Mesothelial cell of epicardium (in vitro differentiated cells): Measurements from ENCODE around the gene HID1. TPM values are rescaled to one million over a fixed set of nuclear protein-coding genes. Genes with fewer than 3 reads are reported as not detected.
A peak's percentile ranks its signal among the peaks of the same experiment; 100 is the strongest.

Experiments used
- DNase-seq, 2 experiments: peaks; one replicate each; pipeline ENCODE4 v3.0.0; 2021; ENCODE audit warnings: low spot score in 2 of 2; ENCODE audit not compliant: unreplicated experiment in 2 of 2
- H3K27ac Mint-ChIP-seq: 2 replicates; pipeline ENCODE4 v1.8.0; 2021; ENCODE audit warnings: mixed read lengths
- H3K27me3 Mint-ChIP-seq: 2 replicates; pipeline ENCODE4 v1.8.0; 2021; ENCODE audit warnings: low read depth, mixed read lengths
- H3K36me3 Mint-ChIP-seq: 2 replicates; pipeline ENCODE4 v1.8.0; 2021; ENCODE audit warnings: mixed read lengths
- H3K4me1 Mint-ChIP-seq: 2 replicates; pipeline ENCODE4 v1.8.0; 2021; ENCODE audit warnings: mixed read lengths
- H3K4me3 Mint-ChIP-seq: 2 replicates; pipeline ENCODE4 v1.8.0; 2021; ENCODE audit warnings: mild to moderate bottlenecking, moderate library complexity, mixed read lengths
- H3K9me3 Mint-ChIP-seq: 2 replicates; pipeline ENCODE4 v1.8.0; 2021; ENCODE audit warnings: mixed read lengths
- CTCF ChIP-seq: fragments of 200-600 bp; sonication (generic); IDR thresholded peaks from one replicate; pipeline ENCODE4 v1.5.0; 2021; ENCODE audit warnings: antibody characterized with exemption; ENCODE audit not compliant: unreplicated experiment
- total RNA-seq: library from RNA; stranded (reverse); gene quantifications from 3 replicates; pipeline ENCODE4 v1.2.1, GENCODE V29; 2021

Gene HID1
- total RNA-seq, 1 donor from 2014 or later = 50.7 TPM

DNA sequence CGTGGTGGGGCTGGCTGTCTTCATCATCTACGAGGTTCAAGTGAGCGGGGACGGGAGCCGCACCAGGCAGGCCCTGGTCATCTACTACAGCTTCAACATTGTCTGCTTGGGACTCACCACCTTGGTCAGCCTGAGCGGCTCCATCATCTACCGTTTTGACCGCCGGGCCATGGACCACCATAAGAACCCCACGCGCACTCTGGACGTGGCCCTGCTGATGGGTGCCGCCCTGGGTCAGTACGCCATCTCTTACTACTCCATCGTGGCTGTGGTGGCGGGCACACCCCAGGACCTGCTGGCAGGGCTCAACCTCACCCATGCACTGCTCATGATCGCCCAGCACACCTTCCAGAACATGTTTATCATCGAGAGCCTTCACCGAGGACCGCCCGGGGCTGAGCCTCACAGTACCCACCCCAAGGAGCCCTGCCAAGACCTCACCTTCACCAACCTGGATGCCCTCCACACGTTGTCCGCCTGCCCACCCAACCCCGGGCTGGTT, 42.0 kb downstream of the HID1 start:
- H3K9me3 Mint-ChIP-seq = no peaks in the 10 kb centered on the region
- H3K36me3 Mint-ChIP-seq = no peaks in the 10 kb centered on the region
- no peak overlapping the region for H3K4me3 Mint-ChIP-seq
- no peak for DNase-seq
- H3K27ac Mint-ChIP-seq = no peak overlapping the region
- TF ChIP-seq CTCF = no peak
- peaks cover 95% of the 10 kb centered on the region for H3K27me3 Mint-ChIP-seq
- H3K4me1 Mint-ChIP-seq = peaks cover 2% of the 10 kb centered on the region

GRCh38 chr17:74928786-74929185, 43.8 kb downstream of the HID1 start:
- Mint-ChIP-seq H3K4me1 (peaks cover 6% of the 10 kb centered on the region), H3K27ac (no peak overlapping the region), H3K27me3 (peaks cover 96% of the 10 kb centered on the region), H3K36me3 (no peaks in the 10 kb centered on the region), H3K4me3 (no peak overlapping the region), H3K9me3 (no peaks in the 10 kb centered on the region)
- no peak for TF ChIP-seq CTCF
- no peak for DNase-seq

GRCh38 chr17:74925242-74925641, 47.3 kb downstream of the HID1 start:
- Mint-ChIP-seq H3K4me1 (peaks cover 27% of the 10 kb centered on the region), H3K27me3 (peaks cover 74% of the 10 kb centered on the region), H3K36me3 (no peaks in the 10 kb centered on the region), H3K4me3 (no peak overlapping the region), H3K9me3 (no peaks in the 10 kb centered on the region), H3K27ac (no peak overlapping the region)
- no peak for TF ChIP-seq CTCF
- DNase-seq = no peak

DNA sequence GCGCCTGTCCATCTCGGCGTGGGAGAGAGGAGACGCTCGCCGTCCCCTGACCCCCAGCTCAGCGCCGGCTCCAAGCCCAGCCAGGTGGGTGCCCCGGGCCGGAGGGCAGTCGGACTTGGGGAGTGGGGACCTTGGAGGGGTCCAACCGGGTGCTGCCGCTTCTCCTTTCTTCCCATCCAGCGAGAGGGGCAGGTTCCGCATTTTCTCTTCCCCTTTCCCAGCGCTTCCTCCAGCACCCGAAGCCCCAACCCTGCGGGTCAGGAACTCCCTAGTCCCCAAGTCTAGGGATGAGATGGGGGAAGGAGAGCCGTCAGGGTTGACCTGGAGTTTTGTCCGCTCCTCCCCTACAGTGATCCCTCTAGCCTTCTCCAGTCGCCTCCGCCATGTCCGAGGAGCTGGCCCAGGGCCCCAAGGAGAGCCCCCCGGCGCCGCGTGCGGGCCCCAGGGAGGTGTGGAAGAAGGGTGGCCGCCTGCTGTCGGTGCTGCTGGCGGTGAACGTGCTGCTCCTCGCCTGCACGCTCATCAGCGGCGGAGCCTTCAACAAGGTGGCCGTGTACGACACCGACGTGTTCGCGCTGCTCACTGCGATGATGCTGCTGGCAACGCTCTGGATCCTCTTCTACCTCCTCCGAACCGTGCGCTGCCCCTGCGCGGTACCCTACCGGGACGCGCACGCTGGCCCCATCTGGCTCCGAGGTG, 48.2 kb downstream of the HID1 start, which contains the start of gene OTOP2:
TSS of gene OTOP2 (plus strand) at position 24 of the 699 bp plus-strand sequence. CDS start at position 384, 360 bp downstream.
- no peak for DNase-seq
- Mint-ChIP-seq H3K4me3 (peak within 1 kb of the TSS; percentile 67), H3K27me3 (peaks cover 68% of the 10 kb centered on the region), H3K4me1 (peaks cover 27% of the 10 kb centered on the region), H3K9me3 (no peaks in the 10 kb centered on the region), H3K27ac (no peak within 1 kb of the TSS), H3K36me3 (no peaks in the 10 kb centered on the region)
- TF ChIP-seq CTCF = no peak

DNA sequence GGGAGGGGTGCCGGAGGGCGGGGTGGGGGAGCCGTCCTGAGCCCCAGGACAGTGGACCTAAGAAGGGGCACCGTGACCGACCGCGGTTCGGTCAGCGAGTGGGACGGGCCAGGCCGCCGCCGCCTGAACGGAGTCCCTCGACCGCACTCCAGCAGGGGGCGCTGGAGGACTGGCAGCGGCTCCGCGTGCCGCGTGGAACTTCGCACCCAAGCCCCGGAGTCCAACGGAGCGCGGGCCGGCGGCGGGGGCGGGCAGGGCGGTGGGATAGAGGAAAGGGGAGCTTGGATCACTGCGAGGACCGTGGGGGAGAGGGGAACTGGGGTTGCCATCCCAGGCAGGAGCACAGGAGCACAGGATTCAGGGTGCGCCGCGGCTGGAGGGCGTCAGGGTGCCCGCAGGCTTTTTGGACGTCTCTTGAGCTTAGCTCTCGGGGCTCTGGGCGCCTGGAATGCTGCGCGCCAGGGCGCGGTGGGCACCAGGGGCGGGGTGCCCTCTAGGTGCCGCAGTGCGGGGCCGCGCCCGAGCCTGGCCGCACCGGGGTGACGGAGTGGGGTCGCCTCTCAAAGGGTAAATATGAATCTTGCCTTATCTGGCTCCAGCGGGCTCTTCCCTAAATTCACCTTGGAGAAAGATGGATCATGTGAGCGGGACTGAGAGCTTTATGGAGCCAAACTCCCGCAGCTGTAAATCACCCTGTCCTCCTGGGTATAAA, 48.9 kb downstream of the HID1 start:
- peak; percentile 92 for TF ChIP-seq CTCF
- H3K4me1 Mint-ChIP-seq = peaks cover 27% of the 10 kb centered on the region
- H3K27me3 Mint-ChIP-seq = peaks cover 62% of the 10 kb centered on the region
- no peaks in the 10 kb centered on the region for H3K9me3 Mint-ChIP-seq
- no peaks in the 10 kb centered on the region for H3K36me3 Mint-ChIP-seq
- H3K27ac Mint-ChIP-seq = no peak overlapping the region
- H3K4me3 Mint-ChIP-seq = peak overlapping the region; percentile 67
- DNase-seq = peak; percentile 66 to 80
